Sciatic nerve (tissue), 2 donors: Measurements from ENCODE around the gene PPFIBP1. TPM values are rescaled to one million over a fixed set of nuclear protein-coding genes. Genes with fewer than 3 reads are reported as not detected.
A peak's percentile ranks its signal among the peaks of the same experiment; 100 is the strongest.
"Not testable (repeated sequence)": the region's sequence is repeated elsewhere in the genome, so short reads cannot be mapped to it uniquely, and the experiment has no call there.

Source experiments
- ATAC-seq: fragments of 200-7000 bp; cut with Tn5 transposase; one replicate; pipeline ENCODE4 v1.9.1; 2020; ENCODE audit warnings: mild to moderate bottlenecking, moderate library complexity
- DNase-seq: peaks from one replicate; pipeline ENCODE4 v3.0.0-alpha.2; 2020; ENCODE audit warnings: low spot score
- intact Hi-C: fragments of 100-400 bp; cut with DNase I; formaldehyde crosslinking; loops from one replicate; pipeline ENCODE4 v1.14.2; 2022
- total RNA-seq: library from RNA; stranded (reverse); fragmentation: NEBNext Ultra II Directional; extraction: Animal tissue kit (Norgen Biotek cat#: 25700); gene quantifications from one replicate; pipeline ENCODE4 v1.2.1, GENCODE V29; 2021
- donor health status: DM: no; HTN: no; CAD: no.
- donor health status: DM: no; HTN: no; CAD: no.

The PPFIBP1 gene
- total RNA-seq, 1 donor from 2014 or later, result 146 TPM

GRCh38 chr12:27635349-27635972 is 111.5 kb downstream of the PPFIBP1 start:
- DNase-seq, result no peak
- ATAC-seq, result peak; percentile 39
- intact Hi-C loops, result no loop called here

GRCh38 chr12:27636569-27636968 is 112.6 kb downstream of the PPFIBP1 start:
- ATAC-seq, intact Hi-C loops, DNase-seq: not testable (repeated sequence)

DNA sequence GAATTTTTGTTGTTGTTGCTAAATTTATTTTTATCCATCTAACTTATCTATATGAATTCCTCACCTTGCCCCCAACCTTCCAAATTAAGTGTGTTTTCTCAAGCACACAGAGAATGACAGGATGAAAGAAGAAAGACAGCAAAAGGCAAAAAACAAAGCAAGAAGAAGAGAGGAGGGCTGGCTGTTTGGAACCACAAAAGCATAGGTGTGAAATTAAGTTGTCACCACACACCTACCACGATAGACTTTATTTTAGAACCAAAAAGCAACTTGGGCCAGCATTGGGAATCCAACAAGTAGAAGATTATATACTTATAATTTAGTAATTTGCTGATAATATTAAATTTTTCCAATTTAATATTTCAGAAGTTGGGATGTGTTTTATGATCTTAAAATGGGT is 113.5 kb downstream of the PPFIBP1 start:
- intact Hi-C loops, result no loop called here
- ATAC-seq (no peak), DNase-seq (no peak)

- DNase-seq (no peak), ATAC-seq (no peak)
- intact Hi-C loops, result no loop called here
Observed at GRCh38 chr12:27639265-27639664, 115.3 kb downstream of the PPFIBP1 start.

DNA sequence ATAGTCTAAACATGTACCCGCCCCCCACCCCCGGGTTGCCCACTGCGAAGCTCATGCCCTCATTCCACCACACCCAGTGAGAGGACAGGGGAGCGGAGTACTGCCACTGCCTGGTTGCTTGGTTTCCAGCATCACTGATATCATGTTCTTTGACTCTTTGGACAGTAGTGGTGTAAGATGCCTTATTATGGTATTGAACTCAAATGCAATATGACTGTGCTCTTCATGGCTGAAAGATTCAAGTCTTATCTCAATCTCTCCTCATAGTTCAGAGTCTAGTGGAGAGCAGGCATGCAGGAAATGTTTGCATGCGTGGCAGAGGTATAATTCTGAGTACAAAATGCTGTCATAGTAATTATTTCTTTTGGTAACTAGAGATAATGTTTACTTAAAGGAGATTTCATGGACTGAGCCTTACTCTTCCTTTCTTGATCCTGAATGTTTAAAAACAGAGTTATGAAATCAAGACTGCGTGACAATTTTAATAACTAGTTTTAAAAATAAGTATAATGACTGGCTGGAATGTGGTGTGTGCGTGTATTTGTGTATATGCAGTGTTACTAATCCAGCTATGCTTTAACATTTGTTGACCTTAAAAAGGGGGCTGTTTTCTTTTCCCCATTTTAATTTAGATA is 116.7 kb downstream of the PPFIBP1 start:
- DNase-seq, intact Hi-C loops, ATAC-seq: not testable (repeated sequence)

DNA sequence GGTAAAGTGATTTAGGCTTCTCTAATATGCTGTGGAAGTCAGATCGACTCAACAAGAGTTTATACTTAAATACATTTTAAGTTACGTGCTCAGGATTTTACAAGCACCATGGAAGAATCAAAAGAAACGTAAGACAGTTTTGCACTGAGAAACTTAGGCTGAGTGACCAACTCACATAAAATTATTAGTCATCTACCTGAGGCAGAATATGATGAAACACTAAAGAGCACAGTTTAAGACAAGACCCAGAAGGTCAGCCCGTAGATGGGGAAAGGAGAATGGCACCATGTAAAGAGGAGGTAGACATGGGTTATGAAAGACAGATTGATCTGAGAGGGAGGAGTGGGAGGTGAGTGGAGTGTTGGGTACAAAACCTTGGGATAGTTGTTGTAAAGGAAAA is 118.4 kb downstream of the PPFIBP1 start:
- DNase-seq, ATAC-seq, intact Hi-C loops: not testable (repeated sequence)

GRCh38 chr12:27642892-27643291 is 118.9 kb downstream of the PPFIBP1 start:
- ATAC-seq, intact Hi-C loops, DNase-seq: not testable (repeated sequence)

GRCh38 chr12:27644158-27644845 is 120.3 kb downstream of the PPFIBP1 start:
- ATAC-seq, result no peak
- DNase-seq, result no peak
- intact Hi-C loops, result no loop called here

- intact Hi-C loops, result no loop called here
- DNase-seq (no peak), ATAC-seq (no peak)
Observed at GRCh38 chr12:27645671-27646070, 121.7 kb downstream of the PPFIBP1 start.

DNA sequence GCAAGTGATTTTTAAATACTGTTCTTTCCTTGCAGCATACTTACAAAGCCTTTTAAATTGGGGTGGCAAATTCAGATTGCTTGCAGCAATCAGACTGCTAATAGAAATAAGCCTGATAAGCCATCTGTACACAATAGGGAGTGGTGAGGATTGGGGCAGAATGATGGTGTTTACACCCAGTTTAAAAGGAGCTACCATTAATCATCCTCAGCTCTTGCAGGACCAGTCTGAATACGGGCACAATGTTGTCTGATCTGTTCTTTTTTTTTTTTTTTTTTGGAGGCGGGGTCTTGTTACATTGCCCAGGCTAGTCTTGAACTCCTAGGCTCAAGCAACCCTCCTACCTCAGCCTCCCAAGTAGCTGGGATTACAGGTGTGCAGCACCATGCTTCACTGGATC is 122.1 kb downstream of the PPFIBP1 start:
- ATAC-seq, result no peak
- intact Hi-C loops, result no loop called here
- no peak for DNase-seq

DNA sequence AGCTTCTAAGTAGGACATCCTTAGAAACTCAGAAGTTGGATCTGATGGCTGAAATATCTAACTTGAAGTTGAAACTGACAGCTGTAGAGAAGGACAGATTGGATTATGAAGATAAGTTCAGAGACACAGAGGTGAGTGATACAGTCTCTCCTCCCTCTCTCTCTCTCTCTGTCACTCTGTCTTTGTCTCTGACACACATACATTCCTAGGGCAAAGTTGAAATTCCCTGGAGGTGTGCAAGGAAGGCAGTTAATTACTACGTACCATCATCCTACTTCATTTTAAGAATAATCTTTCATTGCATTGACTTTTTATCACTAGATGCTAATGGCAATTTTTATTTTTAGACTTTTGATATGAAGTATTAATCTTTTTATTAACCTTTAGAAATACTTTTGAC is 126.0 kb downstream of the PPFIBP1 start:
- DNase-seq, result no peak
- ATAC-seq, result no peak
- intact Hi-C loops, result loop anchor here (10.0 kb wide), 1 partner anchor 215 kb away; no protein-coding TSS in a partner anchor

- no peak for ATAC-seq
- no peak for DNase-seq
- intact Hi-C loops, result loop anchor here (10.0 kb wide), 1 partner anchor 216 kb away; no protein-coding TSS in a partner anchor
Observed at GRCh38 chr12:27651201-27651600, 127.2 kb downstream of the PPFIBP1 start.

- intact Hi-C loops, result loop anchor here (10.0 kb wide), 1 partner anchor 217 kb away; no protein-coding TSS in a partner anchor
- ATAC-seq (peak; percentile 85), DNase-seq (no peak)
Observed at GRCh38 chr12:27652174-27652763, 128.3 kb downstream of the PPFIBP1 start.

- DNase-seq, result no peak
- no peak for ATAC-seq
- intact Hi-C loops, result loop anchor here (10.0 kb wide), 1 partner anchor 219 kb away; no protein-coding TSS in a partner anchor
Observed at GRCh38 chr12:27653661-27654060, 129.7 kb downstream of the PPFIBP1 start.

GRCh38 chr12:27655476-27655875 is 131.5 kb downstream of the PPFIBP1 start:
- not testable (repeated sequence) for ATAC-seq, DNase-seq
- intact Hi-C loops, result loop anchor here (10.0 kb wide), 1 partner anchor 221 kb away; no protein-coding TSS in a partner anchor

DNA sequence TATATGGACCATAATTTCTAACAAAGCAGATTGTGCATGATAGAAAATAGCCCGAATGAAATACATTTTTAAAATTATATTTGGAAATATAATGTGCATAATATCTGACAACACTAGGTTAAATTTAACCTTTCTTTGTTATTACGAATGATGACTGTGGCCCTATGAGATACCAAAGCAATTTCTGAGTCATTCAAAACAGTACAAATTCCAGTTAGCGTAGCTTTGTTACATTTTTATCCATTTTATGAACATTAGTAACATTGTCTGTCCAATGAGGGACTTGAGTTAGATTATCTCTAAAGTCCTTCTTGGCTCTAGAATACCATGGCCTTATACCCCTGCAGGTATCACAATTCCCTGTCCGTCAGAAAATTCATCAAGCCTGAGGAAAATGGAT is 133.3 kb downstream of the PPFIBP1 start:
- intact Hi-C loops, result loop anchor here (10.0 kb wide), 1 partner anchor 222 kb away; no protein-coding TSS in a partner anchor
- ATAC-seq, result no peak
- no peak for DNase-seq

DNA sequence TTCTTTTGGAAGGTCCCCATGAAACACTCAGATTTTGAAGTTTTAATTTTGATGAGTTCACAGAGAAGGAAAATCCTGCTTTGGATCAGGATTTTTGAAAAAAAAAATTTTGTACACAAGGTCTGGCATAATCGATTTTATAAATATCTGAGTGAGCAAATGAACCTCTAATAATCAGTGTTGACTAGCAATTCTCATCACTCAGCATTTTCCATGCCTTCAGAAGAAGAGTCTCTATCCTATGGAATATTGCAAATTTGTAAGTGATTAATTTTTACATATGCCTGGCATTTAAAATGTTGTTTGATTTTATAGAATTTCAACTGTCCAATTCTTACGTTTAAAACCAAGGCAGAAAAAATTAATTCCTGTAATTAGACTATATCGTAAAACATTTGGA is 141.7 kb downstream of the PPFIBP1 start:
- intact Hi-C loops, result no loop called here
- DNase-seq, result no peak
- no peak for ATAC-seq

DNA sequence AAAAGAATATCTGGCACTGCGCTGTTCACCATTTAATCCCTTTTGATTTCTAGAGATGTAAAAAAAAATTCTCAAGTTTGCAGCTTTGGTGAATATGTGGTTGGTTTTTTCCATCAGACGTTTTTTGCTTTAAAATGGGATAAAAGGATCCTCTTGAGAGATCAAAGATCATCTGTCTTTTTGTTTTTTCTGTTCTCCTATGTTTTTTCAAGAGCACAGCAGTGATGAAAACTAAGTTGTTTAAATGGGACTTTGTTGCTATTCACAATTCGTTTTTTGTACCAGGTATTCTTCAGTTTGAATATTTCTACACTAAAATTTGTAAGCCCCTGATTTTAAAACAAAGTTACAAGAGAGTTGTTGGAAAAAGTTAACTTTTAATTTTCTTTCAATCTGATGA is 142.5 kb downstream of the PPFIBP1 start:
- no peak for ATAC-seq
- intact Hi-C loops, result no loop called here
- no peak for DNase-seq

DNA sequence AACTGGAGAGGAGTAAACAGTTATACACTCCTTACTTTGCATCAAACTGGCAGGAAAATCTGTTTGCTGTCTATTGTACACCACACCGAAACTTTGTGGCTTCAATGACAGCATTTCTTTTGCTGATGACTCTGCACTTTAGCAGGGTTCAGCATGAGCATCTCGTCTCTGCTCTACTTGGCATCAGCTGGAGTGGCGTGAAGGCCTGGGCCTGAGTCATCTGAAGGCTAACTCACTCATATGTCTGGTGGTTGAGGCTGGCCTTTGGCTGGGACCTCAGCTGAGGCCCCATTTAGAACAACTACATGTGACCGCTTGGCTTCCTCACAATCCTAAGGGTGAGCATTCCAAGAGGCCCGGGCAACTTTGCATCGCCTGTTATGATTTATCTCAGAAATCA is 143.5 kb downstream of the PPFIBP1 start:
- ATAC-seq (peak; percentile 30), DNase-seq (no peak)
- intact Hi-C loops, result no loop called here
